ENCODE measurements around the gene CTPS2.

CTPS2 gene

GRCh38 chrX:16711893-16712547 is 449 bp downstream of the CTPS2 start:
- DNase-seq, result no peak

- no peak for DNase-seq
These were observed 1.2 kb downstream of the CTPS2 start for GRCh38 chrX:16711219-16711811.

- no peak for DNase-seq
These were observed 4.5 kb downstream of the CTPS2 start for GRCh38 chrX:16708016-16708415.

- no peak for DNase-seq
These were observed 7.1 kb downstream of the CTPS2 start for GRCh38 chrX:16705370-16705769.

GRCh38 chrX:16702700-16703599 is 9.5 kb downstream of the CTPS2 start:
- DNase-seq, result no peak

- DNase-seq, result no peak
These were observed 11.7 kb downstream of the CTPS2 start for GRCh38 chrX:16700734-16701133.

DNA sequence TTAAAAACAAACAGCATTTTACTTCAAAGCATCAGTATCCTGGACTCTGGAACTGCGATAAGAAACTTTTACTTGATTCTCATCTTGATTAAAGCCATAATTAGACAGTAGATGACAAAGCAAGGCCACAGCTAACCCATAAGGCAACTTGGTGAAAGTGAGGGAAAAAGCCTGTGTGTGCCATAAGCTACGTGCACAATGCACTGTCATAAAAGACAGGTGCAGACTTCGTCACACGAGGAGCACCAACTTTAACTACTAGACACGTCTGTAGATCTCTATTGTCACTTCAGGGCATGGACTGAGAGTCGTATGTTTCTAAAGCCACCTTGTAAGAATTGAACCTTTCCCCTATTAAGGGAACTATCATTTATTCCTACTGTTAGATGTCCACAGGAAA is 13.1 kb downstream of the CTPS2 start:
- no peak for DNase-seq

DNA sequence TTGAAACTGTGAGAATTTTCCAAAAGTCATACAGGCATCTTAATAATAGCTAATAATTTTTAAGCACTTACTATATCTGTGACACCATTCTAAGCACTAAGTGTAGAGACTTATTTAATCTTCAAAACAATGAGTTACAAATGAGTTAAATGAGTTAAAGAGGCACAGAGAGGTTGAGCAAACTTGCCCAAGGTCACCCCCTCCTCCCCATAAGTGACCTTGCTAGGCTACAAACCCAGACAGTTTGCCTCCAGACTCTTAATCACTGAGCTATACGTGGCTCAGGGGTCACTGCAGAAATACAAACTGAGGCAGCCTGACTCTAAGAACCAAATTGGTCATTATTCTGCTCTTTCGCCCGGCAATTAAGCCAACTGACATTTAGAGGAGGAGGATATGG is 15.5 kb downstream of the CTPS2 start:
- no peak for DNase-seq

GRCh38 chrX:16695079-16695676 is 17.3 kb downstream of the CTPS2 start:
- DNase-seq, result peak; percentile 9

DNA sequence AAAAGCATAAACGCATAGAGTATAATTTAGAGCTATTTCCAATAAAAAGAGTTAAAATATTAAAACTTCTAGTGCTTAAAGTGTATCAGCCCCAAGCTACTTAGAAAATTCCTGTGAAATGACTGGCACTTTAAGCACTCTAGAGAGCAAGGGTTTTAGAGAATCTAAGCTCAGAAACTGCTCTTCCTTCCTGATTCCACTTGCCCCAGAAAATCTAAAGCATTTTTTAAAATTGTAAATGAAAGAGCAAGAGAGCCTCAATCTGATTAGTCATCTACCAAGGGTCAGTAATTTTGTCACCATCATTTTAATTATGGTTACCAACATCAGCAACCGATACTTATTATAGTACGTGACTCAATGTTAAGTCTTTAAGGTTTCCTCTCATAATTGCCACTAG is 25.0 kb downstream of the CTPS2 start:
- peak; percentile 10 for DNase-seq

DNA sequence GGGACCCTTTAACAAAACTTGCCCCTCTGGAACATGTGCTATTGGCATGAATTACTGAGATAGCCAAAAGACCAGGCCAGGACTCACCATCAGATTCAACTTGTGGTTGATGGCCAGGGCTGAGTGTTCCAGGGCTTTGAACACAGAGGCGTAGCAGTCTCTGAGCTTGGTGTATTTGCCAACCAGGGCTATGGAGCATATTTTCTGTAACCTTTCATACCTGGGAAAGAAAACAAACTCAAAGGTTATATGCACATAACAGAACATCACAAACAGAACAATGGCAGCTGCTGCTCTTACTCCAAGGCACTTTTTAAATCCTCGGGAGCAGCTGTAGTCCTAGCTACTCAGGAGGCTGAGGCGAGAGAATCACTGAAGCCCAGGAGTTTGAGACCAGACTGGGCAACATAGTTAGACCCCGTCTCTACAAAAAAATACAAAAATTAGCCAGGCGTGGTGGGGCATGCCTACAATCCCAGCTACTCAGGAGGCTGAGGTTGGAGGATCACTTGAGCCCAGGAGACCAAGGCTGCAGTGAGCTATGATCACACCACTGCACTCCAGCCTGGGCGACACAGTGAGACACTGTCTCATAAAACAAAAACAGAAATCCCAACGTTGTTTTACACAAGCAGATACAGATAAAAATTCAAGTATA is 29.3 kb downstream of the CTPS2 start:
- no peak for DNase-seq

DNA sequence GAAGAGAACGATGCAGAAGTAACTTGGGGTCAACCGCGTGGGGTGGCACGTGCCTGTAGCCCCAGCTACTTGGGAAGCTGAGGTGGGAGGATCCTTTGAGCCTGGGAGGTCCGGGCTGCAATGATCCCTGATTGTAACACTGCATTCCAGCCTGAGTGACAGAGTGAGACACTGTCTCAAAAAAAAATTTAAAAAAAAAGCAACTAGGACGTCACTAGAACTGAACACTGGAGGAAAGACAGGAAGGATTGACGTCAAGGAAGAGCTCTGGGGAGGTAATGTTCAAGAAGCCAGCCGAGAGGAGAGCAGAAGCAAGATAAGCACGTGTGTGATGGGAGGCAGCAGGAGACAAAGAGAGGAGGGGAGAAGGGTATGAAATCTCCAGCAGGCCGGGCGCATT is 33.8 kb downstream of the CTPS2 start:
- DNase-seq, result no peak

DNA sequence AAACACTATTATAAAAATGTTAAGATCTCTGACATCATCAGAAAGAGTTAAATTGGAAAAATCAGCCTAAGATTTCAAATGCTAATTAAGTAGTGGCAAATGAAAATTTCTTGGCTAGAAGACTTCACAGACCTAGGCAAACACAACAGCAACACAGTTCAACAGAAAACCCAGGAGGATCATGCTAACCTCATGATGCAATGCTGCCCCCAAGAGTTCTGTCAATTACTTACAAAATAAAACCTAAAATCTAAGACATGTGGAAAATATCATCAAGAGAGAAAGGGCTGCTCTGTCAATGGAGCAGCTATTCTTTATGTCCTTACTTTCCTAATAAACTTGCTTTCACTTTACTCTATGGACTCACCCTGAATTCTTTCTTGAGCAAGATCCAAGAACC is 41.5 kb downstream of the CTPS2 start:
- peak; percentile 2 for DNase-seq

DNA sequence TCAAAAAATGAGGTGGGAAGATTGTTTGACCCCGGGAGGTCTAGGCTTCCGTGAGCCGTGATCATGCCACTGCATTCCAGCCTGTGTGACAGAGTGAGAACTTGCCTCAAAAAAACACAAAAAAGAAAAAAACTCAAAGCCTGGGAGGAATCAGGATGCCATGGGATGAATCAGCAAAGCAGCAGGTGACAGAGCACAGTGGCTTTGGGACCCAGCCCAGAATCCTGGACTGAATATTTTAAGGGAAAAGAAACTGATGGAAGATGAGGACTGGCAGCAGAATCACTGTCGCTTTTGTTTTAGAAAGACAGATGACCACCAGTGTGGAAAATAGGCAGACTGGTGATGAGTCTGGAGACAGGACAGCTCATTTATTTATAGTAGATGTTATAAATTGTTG is 45.9 kb downstream of the CTPS2 start:
- no peak for DNase-seq

DNA sequence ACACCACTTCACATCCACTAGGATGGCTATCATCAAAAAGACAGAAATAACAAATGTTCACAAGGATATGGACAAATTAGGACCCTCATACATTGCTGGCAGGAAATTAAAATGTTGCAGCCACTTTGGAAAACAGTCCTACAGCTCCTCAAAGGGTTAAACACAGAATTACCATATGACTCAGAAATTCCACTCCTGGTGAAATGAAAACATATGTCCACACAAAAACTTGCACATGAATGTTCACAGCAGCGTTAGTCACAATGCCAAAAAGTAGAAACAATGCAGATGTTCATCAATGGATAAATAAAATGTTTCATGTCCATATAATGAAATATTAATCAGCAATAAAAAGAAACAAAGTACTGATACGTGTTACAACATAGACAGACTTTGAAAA is 47.4 kb downstream of the CTPS2 start:
- no peak for DNase-seq

DNA sequence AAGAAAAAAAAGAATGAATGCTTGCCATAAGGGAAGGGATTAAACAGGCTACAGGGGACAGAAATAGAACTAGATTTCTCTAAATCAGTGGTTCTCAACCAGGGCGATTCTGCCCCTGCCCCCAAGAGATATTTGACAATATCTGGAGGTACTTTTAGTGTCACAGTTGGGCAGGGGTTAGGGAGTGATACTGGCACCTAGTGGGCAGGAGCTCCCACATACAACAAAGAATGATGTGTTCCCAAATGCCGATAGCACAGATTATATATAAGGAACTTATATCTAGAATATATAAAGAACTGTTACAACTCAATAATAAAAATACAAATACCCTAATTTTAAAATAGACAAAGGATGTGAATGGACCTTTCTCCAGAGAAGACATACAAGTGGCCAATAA is 47.8 kb downstream of the CTPS2 start:
- no peak for DNase-seq

- DNase-seq, result no peak
These were observed 48.4 kb downstream of the CTPS2 start for GRCh38 chrX:16664074-16664473.

DNA sequence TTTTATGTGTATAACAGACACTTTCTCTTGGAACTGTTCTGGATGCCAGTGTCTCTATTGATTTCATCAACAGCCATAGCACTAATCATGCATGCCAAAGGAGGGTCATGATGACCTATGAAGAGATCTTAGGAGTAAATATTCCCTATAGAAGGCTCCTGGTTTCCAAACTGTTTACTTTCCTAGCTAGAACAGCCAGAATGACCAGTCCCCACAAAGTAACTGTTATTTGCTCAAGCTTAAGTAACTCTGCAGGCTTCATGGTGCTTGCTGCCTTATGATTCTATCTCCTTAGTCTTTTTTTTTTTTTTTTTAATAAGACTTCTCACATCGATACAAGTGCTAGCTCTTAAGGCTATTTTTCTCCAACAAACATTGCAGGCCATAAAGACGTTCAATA is 50.1 kb downstream of the CTPS2 start:
- no peak for DNase-seq

DNA sequence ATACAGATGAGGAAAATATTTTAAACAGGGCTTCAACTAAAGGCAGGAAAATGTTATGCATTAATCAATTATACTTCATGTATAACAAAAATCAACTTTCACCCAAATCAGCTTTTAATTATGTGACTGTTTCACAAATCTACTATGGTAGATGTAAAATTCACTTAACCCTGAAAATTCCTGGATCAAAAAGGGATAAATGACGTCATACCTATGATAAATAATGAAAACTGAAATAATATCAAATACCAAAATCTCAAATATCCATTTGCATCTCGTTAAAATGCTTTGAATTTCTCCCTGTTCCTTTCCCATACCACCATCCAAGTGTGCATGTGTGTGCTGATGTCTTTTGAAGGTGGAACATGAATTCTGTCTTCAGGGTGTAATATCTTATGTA is 51.0 kb downstream of the CTPS2 start:
- no peak for DNase-seq

GRCh38 chrX:16659321-16659720 is 53.1 kb downstream of the CTPS2 start:
- no peak for DNase-seq

- DNase-seq, result no peak
These were observed 54.2 kb downstream of the CTPS2 start for GRCh38 chrX:16658284-16658683.

DNA sequence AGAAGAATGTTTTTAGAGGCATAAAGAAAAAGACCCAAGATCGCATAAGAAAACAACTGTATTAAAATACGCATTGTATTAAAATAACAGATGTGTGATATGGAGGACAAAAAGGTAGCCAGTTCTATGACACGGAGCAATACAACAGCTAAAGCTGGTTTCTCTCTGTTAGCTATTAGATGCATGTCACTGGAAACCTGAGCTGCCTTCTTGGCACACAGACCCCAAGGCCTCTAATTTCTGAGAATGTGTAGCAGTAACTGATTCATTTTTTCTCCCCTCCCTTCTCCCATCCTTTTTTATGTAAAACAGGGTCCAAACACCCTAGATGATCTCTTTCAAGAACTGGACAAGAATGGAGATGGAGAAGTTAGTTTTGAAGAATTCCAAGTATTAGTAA is 58.4 kb downstream of the CTPS2 start:
- DNase-seq, result no peak

GRCh38 chrX:16653424-16653823 is 59.0 kb downstream of the CTPS2 start:
- no peak for DNase-seq

Measured in kidney glomerular epithelial cell (primary cell).